Gastrocnemius medialis (tissue), 4 donors: ENCODE measurements around the gene NUAK2. TPM values are rescaled to one million over a fixed set of nuclear protein-coding genes. Genes with fewer than 3 reads are reported as not detected.

Source experiments
- ATAC-seq, 2 donors: fragments of 150-250 bp; one replicate each; pipeline ENCODE4 v1.9.1; 2016
- DNase-seq, 2 donors: peaks; one replicate each; pipeline ENCODE4 v3.0.0-alpha.2; 2019
- H3K27ac ChIP-seq, 4 donors: fragments of 200-600 bp; sonication (generic); 1 replicate in 1 of 4; 2 replicates in 3 of 4; pipeline ENCODE4 v1.5.1; 2016 to 2018; ENCODE audit warnings: mild to moderate bottlenecking in 2 of 4, moderate library complexity in 1 of 4
- H3K27me3 ChIP-seq, 3 donors: fragments of 200-600 bp; sonication (generic) in 2 of 3; 1 replicate in 1 of 3; 2 replicates in 2 of 3; pipeline versions ENCODE4 v1.5.1 to v1.6.0; 2016 to 2019; ENCODE audit warnings: mild to moderate bottlenecking in 1 of 3, moderate library complexity in 1 of 3
- H3K36me3 ChIP-seq, 2 donors: fragments of 200-600 bp; sonication (generic) in 1 of 2; one replicate each; pipeline ENCODE4 v1.5.1; 2017 to 2018
- H3K4me1 ChIP-seq, 2 donors: fragments of 200-600 bp; sonication (generic) in 1 of 2; one replicate each; pipeline ENCODE4 v1.5.1; 2016 to 2017; ENCODE audit warnings: mild to moderate bottlenecking in 2 of 2
- H3K4me3 ChIP-seq, 4 donors: fragments of 200-600 bp; sonication (generic) in 3 of 4; 1 replicate in 1 of 4; 2 replicates in 3 of 4; pipeline ENCODE4 v1.5.1; 2016 to 2019; ENCODE audit warnings: mild to moderate bottlenecking in 2 of 4
- H3K9me3 ChIP-seq, 3 donors: fragments of 200-600 bp; sonication (generic) in 2 of 3; 1 replicate in 1 of 3; 2 replicates in 2 of 3; pipeline ENCODE4 v1.5.1; 2016 to 2019
- POLR2A ChIP-seq, 2 donors: fragments of 450-650 bp; IDR thresholded peaks; one replicate each; pipeline ENCODE4 v1.6.1; 2017; ENCODE audit warnings: antibody characterized with exemption in 2 of 2, mild to moderate bottlenecking in 2 of 2, moderate library complexity in 2 of 2
- in situ Hi-C, 4 donors: fragments of 200-750 bp; cut with MboI; loops; one replicate each; pipeline versions ENCODE4 v1.15.0 to v1.8.0; 2017; ENCODE audit warnings: low sequenced_read_pairs in 4 of 4
- intact Hi-C: fragments of 100-400 bp; cut with DNase I; formaldehyde crosslinking; loops from one replicate; pipeline ENCODE4 v1.15.1; 2023; ENCODE audit warnings: low total_unique reads
- total RNA-seq, 4 donors: library from RNA; depleted of rRNA; stranded (reverse); fragments of >200 nt; gene quantifications; one replicate each; pipeline versions ENCODE4 v1.1.0 to v1.2.3, GENCODE V29; 2016
- TF ChIP-seq, protein P1 (sequence below), 5 experiments: fragments of 450-650 bp in 3 of 5; fragments of 200-600 bp in 2 of 5; sonication (generic) in 2 of 5; IDR thresholded peaks in 4 of 5; conservative IDR thresholded peaks in 1 of 5; 1 replicate in 4 of 5; 2 replicates in 1 of 5; pipeline ENCODE4 v1.5.1; 2016 to 2019; ENCODE audit warnings: antibody characterized with exemption in 5 of 5, mild to moderate bottlenecking in 3 of 5, moderate library complexity in 3 of 5

NUAK2 gene
- total RNA-seq, 4 donors from 2014 or later: 0.42 to 1.9 (median 0.58) TPM

- DNase-seq (no peak), ATAC-seq (no peak)
- TF ChIP-seq, protein P1, sequence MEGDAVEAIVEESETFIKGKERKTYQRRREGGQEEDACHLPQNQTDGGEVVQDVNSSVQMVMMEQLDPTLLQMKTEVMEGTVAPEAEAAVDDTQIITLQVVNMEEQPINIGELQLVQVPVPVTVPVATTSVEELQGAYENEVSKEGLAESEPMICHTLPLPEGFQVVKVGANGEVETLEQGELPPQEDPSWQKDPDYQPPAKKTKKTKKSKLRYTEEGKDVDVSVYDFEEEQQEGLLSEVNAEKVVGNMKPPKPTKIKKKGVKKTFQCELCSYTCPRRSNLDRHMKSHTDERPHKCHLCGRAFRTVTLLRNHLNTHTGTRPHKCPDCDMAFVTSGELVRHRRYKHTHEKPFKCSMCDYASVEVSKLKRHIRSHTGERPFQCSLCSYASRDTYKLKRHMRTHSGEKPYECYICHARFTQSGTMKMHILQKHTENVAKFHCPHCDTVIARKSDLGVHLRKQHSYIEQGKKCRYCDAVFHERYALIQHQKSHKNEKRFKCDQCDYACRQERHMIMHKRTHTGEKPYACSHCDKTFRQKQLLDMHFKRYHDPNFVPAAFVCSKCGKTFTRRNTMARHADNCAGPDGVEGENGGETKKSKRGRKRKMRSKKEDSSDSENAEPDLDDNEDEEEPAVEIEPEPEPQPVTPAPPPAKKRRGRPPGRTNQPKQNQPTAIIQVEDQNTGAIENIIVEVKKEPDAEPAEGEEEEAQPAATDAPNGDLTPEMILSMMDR (IDR thresholded peaks at IDR 0.05 in 4 of 5, conservative IDR thresholded peaks at IDR 0.05 in 1 of 5): no peak
- TF ChIP-seq POLR2A (IDR thresholded peaks at IDR 0.05): no peak
- Histone ChIP-seq H3K4me1 (peaks cover 12 to 21% of the 10 kb centered on the region in 2 donors), H3K9me3 (no peaks in the 10 kb centered on the region), H3K36me3 (no peaks in the 10 kb centered on the region), H3K27me3 (no peaks in the 10 kb centered on the region), H3K4me3 (no peak overlapping the region), H3K27ac (no peak overlapping the region)
- intact Hi-C loops: no loop called here
- in situ Hi-C loops: no loop called here
Measured at GRCh38 chr1:205310976-205311704, 10.4 kb downstream of the NUAK2 start.

DNA sequence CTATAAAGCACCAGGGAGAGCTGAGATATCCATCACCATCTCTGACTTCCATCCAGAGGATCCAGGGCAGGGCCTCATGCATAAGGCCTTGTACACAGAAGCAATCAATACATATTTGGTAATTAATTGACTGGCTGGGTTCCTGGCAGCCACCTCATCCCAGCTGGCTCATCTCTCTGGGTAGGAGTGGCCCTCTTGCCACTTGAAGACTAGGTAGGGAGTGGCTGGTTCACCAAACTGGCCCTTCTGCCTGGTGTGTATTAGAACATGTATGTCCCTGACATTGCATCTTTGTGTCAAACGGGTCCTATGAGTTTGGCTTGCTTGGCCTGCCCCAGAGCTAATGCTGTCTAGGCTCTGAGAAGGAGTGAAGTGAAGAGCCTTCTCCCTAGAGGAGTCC lies 11.8 kb downstream of the NUAK2 start:
- H3K36me3 ChIP-seq: no peaks in the 10 kb centered on the region

GRCh38 chr1:205306929-205307566 lies 14.5 kb downstream of the NUAK2 start:
- H3K4me3 ChIP-seq: no peak overlapping the region
- peaks cover 0 to 5% of the 10 kb centered on the region in 2 donors for H3K36me3 ChIP-seq
- TF ChIP-seq, protein P1 (IDR thresholded peaks at IDR 0.05 in 4 of 5, conservative IDR thresholded peaks at IDR 0.05 in 1 of 5): no peak
- TF ChIP-seq POLR2A (IDR thresholded peaks at IDR 0.05): no peak
- H3K27ac ChIP-seq: no peak overlapping the region
- intact Hi-C loops (no loop called here), in situ Hi-C loops (no loop called here)
- H3K27me3 ChIP-seq: no peaks in the 10 kb centered on the region
- no peak for ATAC-seq
- no peaks in the 10 kb centered on the region for H3K4me1 ChIP-seq
- no peaks in the 10 kb centered on the region for H3K9me3 ChIP-seq
- DNase-seq: no peak

More for the DNA sequence above, 11.8 kb downstream of the NUAK2 start:
- in situ Hi-C loops: no loop called here
- peaks cover 8 to 13% of the 10 kb centered on the region in 2 donors for H3K4me1 ChIP-seq
- TF ChIP-seq, protein P1 (IDR thresholded peaks at IDR 0.05 in 4 of 5, conservative IDR thresholded peaks at IDR 0.05 in 1 of 5): no peak
- no peak for TF ChIP-seq POLR2A (IDR thresholded peaks at IDR 0.05)
- no peaks in the 10 kb centered on the region for H3K9me3 ChIP-seq
- no peak for ATAC-seq
- no peak overlapping the region for H3K4me3 ChIP-seq
- no peaks in the 10 kb centered on the region for H3K27me3 ChIP-seq
- DNase-seq: no peak
- intact Hi-C loops: no loop called here
- H3K27ac ChIP-seq: no peak overlapping the region

DNA sequence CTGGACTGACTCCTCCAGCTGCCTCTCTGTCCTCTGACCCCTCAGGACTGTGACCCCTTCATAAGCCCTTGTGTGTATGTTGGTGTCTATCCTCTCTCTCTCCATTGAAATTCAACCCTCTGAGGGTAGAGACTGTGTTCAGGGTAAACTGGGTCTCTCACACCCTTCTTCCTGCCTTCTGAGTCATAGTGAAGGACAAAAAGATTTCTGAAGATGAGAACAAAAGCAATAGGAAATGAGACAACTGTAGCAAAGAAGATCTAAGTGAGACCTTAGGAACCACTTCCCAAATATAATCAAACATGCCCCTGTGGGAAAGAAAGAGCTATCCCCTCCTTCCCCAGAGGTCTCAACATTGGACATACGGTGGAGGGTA lies 16.9 kb downstream of the NUAK2 start:
- in situ Hi-C loops: no loop called here
- DNase-seq (no peak), ATAC-seq (no peak)
- no peak overlapping the region for H3K4me3 ChIP-seq
- no peaks in the 10 kb centered on the region for H3K4me1 ChIP-seq
- TF ChIP-seq, protein P1 (IDR thresholded peaks at IDR 0.05 in 4 of 5, conservative IDR thresholded peaks at IDR 0.05 in 1 of 5): no peak
- TF ChIP-seq POLR2A (IDR thresholded peaks at IDR 0.05): no peak
- no peaks in the 10 kb centered on the region for H3K27me3 ChIP-seq
- peaks cover 0 to 5% of the 10 kb centered on the region in 2 donors for H3K36me3 ChIP-seq
- H3K9me3 ChIP-seq: no peaks in the 10 kb centered on the region
- intact Hi-C loops: no loop called here
- H3K27ac ChIP-seq: no peak overlapping the region
